GM21528 (cell line): Measurements from ENCODE around the gene GIMAP2.
A peak's percentile ranks its signal among the peaks of the same experiment; 100 is the strongest.
"Not testable (repeated sequence)": the region's sequence is repeated elsewhere in the genome, so short reads cannot be mapped to it uniquely, and the experiment has no call there.

Experiments
- ATAC-seq: cut with Tn5 transposase; IDR thresholded peaks from one replicate; pipeline ENCODE4 v1.9.1; 2021; ENCODE audit warnings: mild to moderate bottlenecking, moderate library complexity; ENCODE audit not compliant: unreplicated experiment, low FRiP score

GIMAP2 gene

GRCh38 chr7:150685219-150686029 is at the start of gene GIMAP2:
GIMAP2 (plus strand) TSS chr7:150685706; CDS start chr7:150687060, 1,354 bp downstream.
- ATAC-seq = peak; percentile 94

- no peak for ATAC-seq
Observed at GRCh38 chr7:150641854-150642253, 43.7 kb upstream of the GIMAP2 start.

- ATAC-seq = no peak
Observed at GRCh38 chr7:150642926-150643325, 42.6 kb upstream of the GIMAP2 start.

GRCh38 chr7:150645259-150646020 is 40.1 kb upstream of the GIMAP2 start:
- ATAC-seq = no peak

GRCh38 chr7:150648353-150649079 is 37.0 kb upstream of the GIMAP2 start:
- no peak for ATAC-seq

GRCh38 chr7:150649080-150649385 is 36.5 kb upstream of the GIMAP2 start:
- ATAC-seq = no peak

GRCh38 chr7:150654692-150655091 is 30.8 kb upstream of the GIMAP2 start:
- ATAC-seq = no peak

GRCh38 chr7:150656047-150656446 is 29.5 kb upstream of the GIMAP2 start:
- ATAC-seq = no peak

GRCh38 chr7:150657526-150657925 is 28.0 kb upstream of the GIMAP2 start:
- no peak for ATAC-seq

GRCh38 chr7:150660939-150661613 is 24.4 kb upstream of the GIMAP2 start:
- ATAC-seq = no peak

- ATAC-seq = not testable (repeated sequence)
Observed at GRCh38 chr7:150662821-150663220, 22.7 kb upstream of the GIMAP2 start.

GRCh38 chr7:150663802-150664494 is 21.6 kb upstream of the GIMAP2 start:
- no peak for ATAC-seq

- ATAC-seq = no peak
Observed at GRCh38 chr7:150665089-150665748, 20.3 kb upstream of the GIMAP2 start.

GRCh38 chr7:150665896-150666295 is 19.6 kb upstream of the GIMAP2 start:
- ATAC-seq = no peak

GRCh38 chr7:150666412-150666811 is 19.1 kb upstream of the GIMAP2 start:
- no peak for ATAC-seq

- ATAC-seq = peak; percentile 84
Observed at GRCh38 chr7:150668472-150668911, 17.0 kb upstream of the GIMAP2 start.

- ATAC-seq = no peak
Observed at GRCh38 chr7:150668977-150669376, 16.5 kb upstream of the GIMAP2 start.

- not testable (repeated sequence) for ATAC-seq
Observed at GRCh38 chr7:150671798-150672585, 13.5 kb upstream of the GIMAP2 start.

- ATAC-seq = no peak
Observed at GRCh38 chr7:150675714-150676113, 9.8 kb upstream of the GIMAP2 start.
